SK-N-SH treated with all-trans-retinoic acid at 6 μM for 48 hours (cell line): Measurements from ENCODE around the gene GSTM3.

ENCODE experiments used
- PATZ1 ChIP-seq: fragments of 250-450 bp; sonication (Bioruptor Pico); IDR thresholded peaks from 2 replicates; pipeline ENCODE4 v1.8.0; 2020; ENCODE audit warnings: mild to moderate bottlenecking, moderate library complexity, borderline replicate concordance
- ZC3H10 ChIP-seq: fragments of 250-450 bp; sonication (Bioruptor Pico); IDR thresholded peaks from 2 replicates; pipeline ENCODE4 v1.5.1; 2021; ENCODE audit warnings: mild to moderate bottlenecking, moderate library complexity
- ZFP30 ChIP-seq: fragments of 450-650 bp; formaldehyde crosslinking; IDR thresholded peaks from 2 replicates; pipeline ENCODE4 v1.5.0; 2022; ENCODE audit warnings: mild to moderate bottlenecking, moderate library complexity

- no peak for TF ChIP-seq PATZ1 (CRISPR knock-in tag)
- no peak for TF ChIP-seq ZFP30 (CRISPR knock-in tag)
- TF ChIP-seq ZC3H10 = no peak
Measured at GRCh38 chr1:109771712-109772657, 31.1 kb upstream of the GSTM3 start.
